Muscle of leg (tissue), 11 donors: Measurements from ENCODE around the gene CDH18. TPM values are rescaled to one million over a fixed set of nuclear protein-coding genes. Genes with fewer than 3 reads are reported as not detected.

Experiments
- DNase-seq: peaks from one replicate; pipeline ENCODE4 v3.0.0; 2013
- H3K27ac ChIP-seq: one replicate; pipeline ENCODE4 v1.5.1; 2013; ENCODE audit warnings: mild to moderate bottlenecking, low read length, control low read depth
- H3K27me3 ChIP-seq: one replicate; pipeline ENCODE4 v1.6.1; 2013; ENCODE audit warnings: low read length; ENCODE audit not compliant: control insufficient read depth, insufficient read depth
- H3K36me3 ChIP-seq: one replicate; pipeline ENCODE4 v1.6.1; 2013; ENCODE audit warnings: low read length; ENCODE audit not compliant: control insufficient read depth, insufficient read depth
- H3K4me1 ChIP-seq: one replicate; pipeline ENCODE4 v1.6.1; 2013; ENCODE audit warnings: low read length; ENCODE audit not compliant: control insufficient read depth, insufficient read depth
- H3K4me3 ChIP-seq: one replicate; pipeline ENCODE4 v1.5.1; 2013; ENCODE audit warnings: low read length, control low read depth
- H3K9me3 ChIP-seq: replicated peaks from 2 replicates; pipeline ENCODE4 v1.6.1; 2013; ENCODE audit warnings: low read depth, low read length; ENCODE audit not compliant: control insufficient read depth
- WGBS: methylation state at CpG from one replicate; pipeline ENCODE4 v1.1.5; 2013; ENCODE audit warnings: missing lambda C conversion rate; ENCODE audit not compliant: insufficient coverage; 5-methylcytosine and 5-hydroxymethylcytosine counted together
- polyA plus RNA-seq, 8 donors: library from polyadenylated mRNA; unstranded; fragments of 120-200 nt; gene quantifications; one replicate each; pipeline versions ENCODE4 v1.2.1 to v1.2.3, GENCODE V29; 2013; ENCODE audit warnings: inconsistent platforms in 1 of 8, low replicate concordance in 1 of 8; ENCODE audit not compliant: insufficient read length in 8 of 8, insufficient read depth in 1 of 8
- total RNA-seq: library from RNA; stranded (reverse); fragments of 120-200 nt; gene quantifications from one replicate; pipeline ENCODE4 v1.2.4, GENCODE V29; 2013

The CDH18 gene
- total and polyA plus RNA-seq, 9 donors: 7.6 to 20.2 (median 10.5) TPM

DNA sequence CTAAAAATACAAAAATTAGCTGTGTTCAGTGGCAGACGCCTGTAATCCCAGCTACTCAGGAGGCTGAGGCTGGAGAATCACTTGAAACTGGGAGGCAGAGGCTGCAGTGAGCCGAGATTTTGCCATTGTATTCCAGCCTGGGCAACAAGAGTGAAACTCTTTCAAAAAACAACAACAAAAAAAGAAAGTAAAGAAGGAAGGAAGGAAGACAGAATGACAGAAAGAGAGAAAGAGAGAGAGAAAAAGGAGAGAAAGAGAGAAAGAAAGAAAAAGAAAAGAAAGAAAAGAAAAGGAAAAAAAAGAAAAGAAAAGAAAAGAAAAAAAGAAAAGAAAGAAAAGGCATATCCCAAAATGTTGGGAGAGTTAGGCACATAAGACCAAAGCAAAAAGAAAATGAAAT, 278.6 kb downstream of the CDH18 start:
- Histone ChIP-seq H3K36me3 (no peaks in the 10 kb centered on the region), H3K4me1 (no peaks in the 10 kb centered on the region), H3K27ac (no peak overlapping the region), H3K27me3 (no peaks in the 10 kb centered on the region), H3K9me3 (no peaks in the 10 kb centered on the region), H3K4me3 (no peak overlapping the region)
- WGBS: no CpG with 5 or more reads among the region's 2 CpGs
- DNase-seq: no peak

DNA sequence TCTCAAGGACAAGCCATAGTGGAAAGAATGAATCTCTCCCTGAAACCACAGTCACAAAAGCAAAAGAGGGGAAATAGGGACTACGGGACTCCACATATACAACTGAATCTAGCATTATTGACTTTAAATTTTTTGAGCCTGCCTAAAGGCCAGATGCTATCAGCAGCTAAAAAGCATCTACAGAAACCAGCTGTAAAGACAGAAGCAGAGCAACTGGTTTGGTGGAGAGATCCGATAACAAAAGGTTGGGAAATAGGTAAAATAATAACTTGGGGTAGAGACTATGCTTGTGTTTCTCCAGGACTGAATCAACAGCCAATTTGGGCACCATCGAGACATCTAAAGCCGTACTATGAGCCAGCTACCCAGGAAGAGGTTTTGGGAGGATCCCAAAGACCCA, 281.2 kb downstream of the CDH18 start:
- Histone ChIP-seq H3K9me3 (peaks cover 3% of the 10 kb centered on the region), H3K4me3 (no peak overlapping the region), H3K36me3 (no peaks in the 10 kb centered on the region), H3K4me1 (no peaks in the 10 kb centered on the region), H3K27ac (no peak overlapping the region), H3K27me3 (no peaks in the 10 kb centered on the region)
- DNase-seq: no peak
- 87% methylated on average over 3 of the region's 4 CpGs for WGBS

DNA sequence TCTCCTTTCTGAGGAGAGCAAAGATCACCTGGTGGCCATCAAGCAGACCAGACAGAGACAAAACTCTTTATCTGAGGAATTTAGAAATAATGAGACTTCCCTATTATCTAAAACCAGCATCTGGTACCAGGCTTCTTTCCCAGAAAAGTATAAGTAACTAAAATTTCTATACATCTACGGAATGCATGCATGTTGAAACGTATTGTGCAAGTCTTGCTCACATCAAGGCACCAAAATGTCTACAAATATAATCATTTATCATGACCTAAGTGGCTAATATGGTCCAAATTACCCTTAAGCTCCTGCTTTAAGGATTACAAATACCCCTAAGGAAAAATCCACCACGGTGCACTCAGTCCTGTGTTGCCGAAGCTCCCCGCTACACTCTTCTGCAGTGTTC, 286.3 kb downstream of the CDH18 start:
- Histone ChIP-seq H3K27me3 (no peaks in the 10 kb centered on the region), H3K4me3 (no peak overlapping the region), H3K9me3 (peaks cover 3% of the 10 kb centered on the region), H3K27ac (no peak overlapping the region), H3K36me3 (no peaks in the 10 kb centered on the region), H3K4me1 (no peaks in the 10 kb centered on the region)
- 100% methylated on average over 1 of the region's 5 CpGs for WGBS
- no peak for DNase-seq

DNA sequence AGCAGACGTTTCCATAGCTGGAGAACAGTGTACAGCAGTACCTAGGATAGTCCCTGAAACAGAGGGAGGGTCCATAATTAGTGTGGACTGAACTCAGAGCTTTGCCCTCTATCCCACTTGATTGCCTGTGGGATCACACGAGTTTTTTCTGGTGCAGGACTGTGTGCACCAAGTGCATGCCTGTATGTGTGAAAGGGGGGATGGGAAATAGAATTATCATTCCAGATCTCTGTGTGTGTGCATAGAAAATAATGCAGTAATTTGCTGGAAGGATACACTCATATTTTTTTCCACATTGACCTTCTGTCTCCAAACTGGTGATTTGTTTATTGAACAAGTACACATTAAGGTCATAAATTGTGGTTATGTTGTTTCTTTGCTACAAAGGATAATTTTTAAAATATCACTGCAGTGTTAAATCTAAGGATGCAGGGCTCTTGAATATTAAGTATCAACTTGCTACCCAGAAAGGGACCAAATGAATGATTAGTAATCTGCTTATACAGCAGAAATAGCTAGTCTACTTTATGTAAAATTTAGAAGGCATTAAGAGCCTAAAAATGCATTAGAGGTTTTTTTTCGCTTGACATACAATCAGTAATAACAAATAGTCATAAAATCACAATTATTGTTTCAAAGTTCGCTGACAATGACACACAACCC, 292.9 kb downstream of the CDH18 start:
- no peaks in the 10 kb centered on the region for H3K36me3 ChIP-seq
- H3K4me3 ChIP-seq: no peak overlapping the region
- no peaks in the 10 kb centered on the region for H3K27me3 ChIP-seq
- H3K4me1 ChIP-seq: no peaks in the 10 kb centered on the region
- no peak overlapping the region for H3K27ac ChIP-seq
- H3K9me3 ChIP-seq: no peaks in the 10 kb centered on the region
- WGBS: 80% methylated on average over 2 of the region's 4 CpGs
- no peak for DNase-seq

DNA sequence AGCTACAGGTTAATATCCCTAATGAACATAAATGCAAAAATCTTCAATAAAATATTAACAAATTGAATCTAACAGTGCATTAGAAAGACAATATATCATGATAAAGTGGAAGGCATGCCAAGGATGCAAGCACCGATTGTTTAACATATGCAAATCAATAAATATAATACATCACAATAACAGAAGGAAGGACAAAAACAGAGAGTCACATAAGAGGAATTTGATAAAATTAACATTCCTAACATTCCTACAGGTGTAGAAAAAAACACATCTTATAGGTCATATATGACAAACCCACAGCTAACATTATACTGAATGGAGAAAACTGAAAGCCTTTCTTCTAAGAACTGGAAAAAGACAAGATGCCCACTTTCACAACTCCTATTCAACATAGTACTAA, 297.0 kb downstream of the CDH18 start:
- Histone ChIP-seq H3K9me3 (no peaks in the 10 kb centered on the region), H3K27me3 (no peaks in the 10 kb centered on the region), H3K27ac (no peak overlapping the region), H3K36me3 (no peaks in the 10 kb centered on the region), H3K4me1 (no peaks in the 10 kb centered on the region), H3K4me3 (no peak overlapping the region)
- no CpG with 5 or more reads among the region's 1 CpG for WGBS
- no peak for DNase-seq

DNA sequence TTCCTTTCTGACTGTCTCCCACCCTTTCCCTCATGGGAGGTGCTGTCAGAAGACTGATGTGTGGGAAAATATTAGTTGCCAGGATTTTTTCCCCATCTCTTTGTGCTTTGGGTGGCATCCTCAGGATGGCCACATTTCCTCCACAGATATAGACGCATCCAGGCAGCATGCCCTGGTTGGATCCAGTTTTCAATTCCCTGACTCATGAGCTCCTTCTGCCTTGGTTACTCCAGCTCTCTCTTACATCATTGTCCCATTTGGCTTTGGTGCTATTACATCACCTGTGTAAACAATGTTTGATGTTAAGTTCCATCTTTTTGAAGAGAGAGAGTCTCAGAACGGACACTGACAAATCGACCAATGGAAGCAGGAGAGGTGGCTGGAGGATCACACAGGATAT, 302.5 kb downstream of the CDH18 start:
- WGBS: 100% methylated on average over 1 of the region's 3 CpGs
- no peaks in the 10 kb centered on the region for H3K27me3 ChIP-seq
- no peaks in the 10 kb centered on the region for H3K36me3 ChIP-seq
- no peak overlapping the region for H3K27ac ChIP-seq
- no peak overlapping the region for H3K4me3 ChIP-seq
- DNase-seq: no peak
- H3K4me1 ChIP-seq: no peaks in the 10 kb centered on the region
- no peaks in the 10 kb centered on the region for H3K9me3 ChIP-seq

DNA sequence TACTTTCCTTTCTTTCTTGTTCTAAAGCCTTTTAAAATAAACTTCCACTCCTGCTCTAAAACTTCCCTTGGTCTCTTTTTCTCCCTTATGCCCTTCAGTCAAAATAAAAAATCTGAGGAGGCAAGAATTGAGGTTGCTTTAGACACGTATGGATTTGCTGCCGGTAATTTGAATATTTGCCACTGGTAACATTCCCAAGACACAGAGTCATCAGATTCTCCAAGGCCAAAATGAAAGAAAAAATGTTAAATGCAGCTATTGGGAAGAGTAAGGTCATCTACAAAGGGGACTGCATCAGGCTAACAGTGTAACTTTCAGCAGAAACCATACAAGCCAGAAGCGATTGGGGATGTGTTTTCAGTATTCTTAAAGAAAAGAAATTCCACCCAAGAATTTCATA, 311.1 kb downstream of the CDH18 start:
- no peaks in the 10 kb centered on the region for H3K36me3 ChIP-seq
- no peaks in the 10 kb centered on the region for H3K4me1 ChIP-seq
- no peaks in the 10 kb centered on the region for H3K27me3 ChIP-seq
- H3K27ac ChIP-seq: no peak overlapping the region
- no peak overlapping the region for H3K4me3 ChIP-seq
- no peak for DNase-seq
- no CpG with 5 or more reads among the region's 3 CpGs for WGBS
- no peaks in the 10 kb centered on the region for H3K9me3 ChIP-seq

DNA sequence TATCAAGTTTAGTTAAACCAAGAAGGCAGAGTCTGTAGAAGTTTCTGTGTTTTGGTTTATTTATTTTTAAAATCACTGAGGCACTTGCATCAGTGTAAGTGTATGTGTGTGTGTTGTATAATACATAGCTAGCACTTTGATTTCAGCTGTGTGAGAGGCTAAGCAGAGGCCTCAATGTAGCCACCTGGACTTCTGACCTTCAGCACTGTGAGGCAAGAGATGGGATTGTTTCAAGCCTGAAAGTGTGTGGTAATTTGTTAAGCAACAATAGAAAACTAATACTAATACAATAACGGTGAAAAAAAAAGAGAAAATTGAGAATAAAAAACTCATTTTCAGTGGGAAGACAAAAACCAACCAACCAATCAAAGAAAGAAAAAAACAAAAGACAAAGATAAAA, 327.3 kb downstream of the CDH18 start:
- WGBS: no CpG with 5 or more reads among the region's 1 CpG
- Histone ChIP-seq H3K9me3 (no peaks in the 10 kb centered on the region), H3K36me3 (no peaks in the 10 kb centered on the region), H3K27ac (peak overlapping the region; percentile 44), H3K27me3 (no peaks in the 10 kb centered on the region), H3K4me1 (no peaks in the 10 kb centered on the region), H3K4me3 (no peak overlapping the region)
- DNase-seq: peak; percentile 42

DNA sequence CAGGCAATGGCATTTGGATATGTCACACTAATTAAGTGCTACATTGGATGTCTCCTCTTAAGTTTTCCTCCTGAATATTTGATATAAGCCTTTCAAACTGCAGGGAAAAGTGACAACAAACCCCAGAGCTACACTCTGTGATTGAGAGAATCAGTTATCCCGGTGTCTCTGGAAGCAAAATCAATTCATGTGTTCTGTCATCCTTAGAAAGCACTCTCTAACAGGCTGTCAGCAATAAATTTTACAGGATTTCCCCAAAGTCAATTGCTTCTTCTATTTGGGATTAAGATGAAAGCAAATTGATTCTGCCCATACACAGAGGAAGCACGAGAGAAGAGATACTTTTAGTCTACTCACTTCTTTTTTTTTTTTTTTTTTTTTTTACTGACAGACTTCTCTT, 332.4 kb downstream of the CDH18 start:
- H3K4me1 ChIP-seq: no peaks in the 10 kb centered on the region
- H3K27me3 ChIP-seq: no peaks in the 10 kb centered on the region
- no CpG with 5 or more reads among the region's 2 CpGs for WGBS
- no peak for DNase-seq
- no peak overlapping the region for H3K27ac ChIP-seq
- no peaks in the 10 kb centered on the region for H3K9me3 ChIP-seq
- H3K36me3 ChIP-seq: no peaks in the 10 kb centered on the region
- no peak overlapping the region for H3K4me3 ChIP-seq

DNA sequence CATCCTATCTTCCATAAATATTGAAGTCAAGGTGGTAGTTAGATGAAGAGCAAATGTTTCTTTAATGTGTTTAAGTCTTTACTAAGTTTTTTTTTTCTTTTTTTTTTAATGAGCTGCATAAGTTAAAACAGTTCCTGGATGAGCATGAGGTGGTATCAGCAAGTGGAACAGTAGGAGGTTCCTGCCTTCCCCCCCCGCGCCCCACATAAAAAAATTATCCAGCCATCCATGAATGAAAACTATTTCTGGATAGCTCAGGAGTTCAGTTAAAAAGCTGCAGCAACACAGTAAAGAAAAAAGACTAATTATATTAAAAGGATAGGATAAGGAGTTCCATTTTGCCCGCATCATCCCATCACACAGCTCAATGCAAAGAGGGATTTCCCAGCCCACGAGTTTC, 349.5 kb downstream of the CDH18 start:
- Histone ChIP-seq H3K4me3 (no peak overlapping the region), H3K4me1 (no peaks in the 10 kb centered on the region), H3K27me3 (no peaks in the 10 kb centered on the region), H3K9me3 (no peaks in the 10 kb centered on the region), H3K36me3 (no peaks in the 10 kb centered on the region), H3K27ac (no peak overlapping the region)
- DNase-seq: no peak
- no CpG with 5 or more reads among the region's 4 CpGs for WGBS

DNA sequence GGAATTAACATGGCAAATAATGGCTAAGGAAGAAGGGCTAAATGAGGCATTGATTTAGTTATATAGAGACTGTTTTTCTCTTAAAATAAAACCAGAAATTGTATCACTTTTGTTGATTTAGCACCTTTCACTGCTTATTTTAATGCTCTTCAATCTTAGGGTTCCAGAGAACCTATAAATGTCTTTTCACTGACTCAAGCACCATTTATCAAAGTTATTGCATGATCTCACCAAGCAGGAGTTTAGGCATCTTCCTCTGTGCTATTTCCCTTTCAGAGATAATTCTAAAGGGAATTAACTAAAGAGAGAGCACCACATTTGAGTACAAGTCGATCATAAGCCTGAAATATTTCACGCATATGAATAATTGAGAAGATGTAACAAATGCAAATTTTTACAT, 357.1 kb downstream of the CDH18 start:
- Histone ChIP-seq H3K9me3 (no peaks in the 10 kb centered on the region), H3K4me1 (no peaks in the 10 kb centered on the region), H3K27ac (no peak overlapping the region), H3K27me3 (no peaks in the 10 kb centered on the region), H3K4me3 (no peak overlapping the region), H3K36me3 (no peaks in the 10 kb centered on the region)
- DNase-seq: no peak
- WGBS: no CpG with 5 or more reads among the region's 2 CpGs
